H9 (cell line): ENCODE results near the gene PLEKHF1. TPM values are rescaled to one million over a fixed set of nuclear protein-coding genes. Genes with fewer than 3 reads are reported as not detected.

ENCODE experiments used
- DNase-seq: peaks from one replicate; pipeline ENCODE4 v3.0.0-alpha.2; 2017
- H2AFZ ChIP-seq: one replicate; pipeline ENCODE4 v1.6.1; 2013; ENCODE audit warnings: mild to moderate bottlenecking, low read length, control low read depth, moderate library complexity
- H2AK5ac ChIP-seq: 2 replicates; pipeline ENCODE4 v1.6.1; 2013; ENCODE audit warnings: low read length, control low read depth, mixed read lengths; ENCODE audit not compliant: insufficient read length
- H2BK120ac ChIP-seq: one replicate; pipeline ENCODE4 v1.6.1; 2013; ENCODE audit warnings: low read depth, mild to moderate bottlenecking, low read length, control low read depth, inconsistent platforms; ENCODE audit not compliant: poor library complexity, severe bottlenecking
- H2BK12ac ChIP-seq: 2 replicates; pipeline ENCODE4 v1.6.1; 2013; ENCODE audit warnings: low read length, control low read depth, mixed read lengths, low read depth; ENCODE audit not compliant: insufficient read length
- H2BK15ac ChIP-seq: 2 replicates; pipeline ENCODE4 v1.6.1; 2013; ENCODE audit warnings: low read depth, low read length, control low read depth
- H2BK20ac ChIP-seq: one replicate; pipeline ENCODE4 v1.6.1; 2013; ENCODE audit warnings: low read depth, mild to moderate bottlenecking, low read length, control low read depth, inconsistent platforms; ENCODE audit not compliant: poor library complexity, severe bottlenecking
- H2BK5ac ChIP-seq: 2 replicates; pipeline ENCODE4 v1.6.1; 2013; ENCODE audit warnings: low read length, control low read depth, mixed read lengths; ENCODE audit not compliant: insufficient read length
- H3K14ac ChIP-seq: 2 replicates; pipeline ENCODE4 v1.6.1; 2013; ENCODE audit warnings: low read length, control low read depth; ENCODE audit not compliant: insufficient read depth
- H3K18ac ChIP-seq: 2 replicates; pipeline ENCODE4 v1.6.1; 2013; ENCODE audit warnings: low read depth, mild to moderate bottlenecking, mixed read lengths, low read length, control low read depth; ENCODE audit not compliant: insufficient read length
- H3K23ac ChIP-seq: 2 replicates; pipeline ENCODE4 v1.6.1; 2013; ENCODE audit warnings: low read length, control low read depth, mixed read lengths, low read depth; ENCODE audit not compliant: insufficient read length
- H3K23me2 ChIP-seq: 2 replicates; pipeline ENCODE4 v1.6.1; 2013; ENCODE audit warnings: low read depth, mild to moderate bottlenecking, mixed read lengths, low read length, control low read depth; ENCODE audit not compliant: insufficient read length, poor library complexity, severe bottlenecking
- H3K27ac ChIP-seq: 2 replicates; pipeline ENCODE4 v1.5.1; 2013; ENCODE audit warnings: low read length, control low read depth, mixed read lengths, low read depth; ENCODE audit not compliant: insufficient read length
- H3K27me3 ChIP-seq: 2 replicates; pipeline ENCODE4 v1.6.1; 2013; ENCODE audit warnings: low read length, control low read depth, inconsistent platforms; ENCODE audit not compliant: insufficient read depth
- H3K4ac ChIP-seq: 2 replicates; pipeline ENCODE4 v1.6.1; 2013; ENCODE audit warnings: low read depth, mild to moderate bottlenecking, control low read depth, inconsistent platforms, low read length, moderate library complexity
- H3K4me1 ChIP-seq: 2 replicates; pipeline ENCODE4 v1.6.1; 2013; ENCODE audit warnings: low read length, control low read depth, inconsistent platforms; ENCODE audit not compliant: insufficient read depth
- H3K4me2 ChIP-seq: 2 replicates; pipeline ENCODE4 v1.6.1; 2013; ENCODE audit warnings: low read length, control low read depth, mixed read lengths; ENCODE audit not compliant: insufficient read length, insufficient read depth
- H3K56ac ChIP-seq: 2 replicates; pipeline ENCODE4 v1.6.1; 2013; ENCODE audit warnings: low read depth, mild to moderate bottlenecking, mixed read lengths, low read length, control low read depth; ENCODE audit not compliant: insufficient read length
- H3K79me1 ChIP-seq: 2 replicates; pipeline ENCODE4 v1.6.1; 2013; ENCODE audit warnings: low read depth, mild to moderate bottlenecking, moderate library complexity, low read length, control low read depth, inconsistent platforms; ENCODE audit not compliant: insufficient read depth, poor library complexity, severe bottlenecking
- H3K79me2 ChIP-seq: 2 replicates; pipeline ENCODE4 v1.6.1; 2013; ENCODE audit warnings: low read length, control low read depth, inconsistent platforms; ENCODE audit not compliant: insufficient read depth
- H3K9ac ChIP-seq: 2 replicates; pipeline ENCODE4 v1.6.1; 2013; ENCODE audit warnings: low read length, control low read depth, mixed read lengths; ENCODE audit not compliant: insufficient read length; ENCODE audit errors: extremely low read depth
- H3K9me3 ChIP-seq: one replicate; pipeline ENCODE4 v1.6.1; 2013; ENCODE audit warnings: low read depth, low read length, inconsistent platforms; ENCODE audit not compliant: control insufficient read depth
- H3T11ph ChIP-seq: one replicate; pipeline ENCODE4 v1.6.1; 2013; ENCODE audit warnings: mild to moderate bottlenecking, low read length, control low read depth, inconsistent platforms
- H4K20me1 ChIP-seq: one replicate; pipeline ENCODE4 v1.6.1; 2013; ENCODE audit not compliant: control insufficient read depth, insufficient read length, insufficient read depth
- H4K5ac ChIP-seq: 2 replicates; pipeline ENCODE4 v1.6.1; 2013; ENCODE audit warnings: low read depth, mild to moderate bottlenecking, mixed read lengths, low read length, control low read depth; ENCODE audit not compliant: insufficient read length
- H4K8ac ChIP-seq: replicated peaks from 2 replicates; pipeline ENCODE4 v1.6.1; 2013; ENCODE audit warnings: low read length, control low read depth, mixed read lengths, low read depth; ENCODE audit not compliant: insufficient read length
- H4K91ac ChIP-seq: 2 replicates; pipeline ENCODE4 v1.6.1; 2013; ENCODE audit warnings: low read depth, mild to moderate bottlenecking, moderate library complexity, mixed read lengths, low read length, control low read depth; ENCODE audit not compliant: insufficient read length
- H3K27ac Mint-ChIP-seq, 3 experiments: 2 replicates in 2 of 3; 3 replicates in 1 of 3; pipeline ENCODE4 v1.8.0; 2020 to 2021; ENCODE audit warnings: mixed read lengths in 3 of 3, mild to moderate bottlenecking in 1 of 3, moderate library complexity in 1 of 3
- H3K27me3 Mint-ChIP-seq: 2 replicates; pipeline ENCODE4 v1.8.0; 2021; ENCODE audit warnings: low read depth, mild to moderate bottlenecking, moderate library complexity, mixed read lengths
- H3K36me3 Mint-ChIP-seq, 3 experiments: 2 replicates in 2 of 3; 3 replicates in 1 of 3; pipeline ENCODE4 v1.8.0; 2020 to 2021; ENCODE audit warnings: low read depth in 3 of 3, mixed read lengths in 3 of 3; ENCODE audit not compliant: insufficient read depth in 1 of 3
- H3K4me1 Mint-ChIP-seq, 2 experiments: 2 replicates each; pipeline ENCODE4 v1.8.0; 2020; ENCODE audit warnings: mixed read lengths in 2 of 2
- H3K4me3 Mint-ChIP-seq, 2 experiments: 2 replicates in 1 of 2; 3 replicates in 1 of 2; pipeline ENCODE4 v1.8.0; 2020 to 2021; ENCODE audit warnings: mild to moderate bottlenecking in 2 of 2, mixed read lengths in 2 of 2, moderate library complexity in 1 of 2
- H3K9me3 Mint-ChIP-seq, 2 experiments: 2 replicates in 1 of 2; 3 replicates in 1 of 2; pipeline ENCODE4 v1.8.0; 2020; ENCODE audit warnings: mild to moderate bottlenecking in 2 of 2, mixed read lengths in 2 of 2, moderate library complexity in 1 of 2
- CTCF ChIP-seq: fragments of 200-600 bp; sonication (generic); conservative IDR thresholded peaks from 3 replicates; pipeline ENCODE4 v1.8.0; 2021; ENCODE audit warnings: antibody characterized with exemption, mild to moderate bottlenecking
- WGBS: extraction: QIAGEN DNeasy Blood & Tissue Kit; methylation state at CpG from one replicate; pipeline ENCODE4 v1.1.7; 2013; ENCODE audit warnings: missing lambda C conversion rate, low lambda C conversion rate, mixed read lengths; ENCODE audit not compliant: insufficient read length; ENCODE audit errors: extremely low coverage; 5-methylcytosine and 5-hydroxymethylcytosine counted together
- total RNA-seq: library from RNA; stranded (reverse); gene quantifications from 2 replicates; pipeline ENCODE4 v1.2.1, GENCODE V29; 2021

The PLEKHF1 gene
- total RNA-seq, 1 experiment from 2014 or later: 4.9 TPM

GRCh38 chr19:29680447-29680846 lies 15.2 kb downstream of the PLEKHF1 start:
- Histone ChIP-seq H3K9ac (no peak overlapping the region), H4K8ac (no peak overlapping the region)

More at GRCh38 chr19:29680447-29680846, 15.2 kb downstream of the PLEKHF1 start:
- Histone ChIP-seq H3K79me2 (no peaks in the 10 kb centered on the region), H2BK20ac (no peak overlapping the region), H4K5ac (no peak overlapping the region), H3K23me2 (no peaks in the 10 kb centered on the region), H3K4me2 (no peak overlapping the region), H2BK12ac (no peak overlapping the region), H3K18ac (no peak overlapping the region), H4K91ac (no peak overlapping the region), H3K4me1 (no peaks in the 10 kb centered on the region), H2AFZ (no peak overlapping the region), H3K23ac (no peak overlapping the region), H3K27me3 (no peaks in the 10 kb centered on the region), H4K20me1 (no peaks in the 10 kb centered on the region), H3K9me3 (no peaks in the 10 kb centered on the region), H2BK15ac (no peak overlapping the region), H2BK5ac (no peak overlapping the region), H3K4ac (no peak overlapping the region; the same call in 1 of the 2 replicates), H2BK120ac (no peak overlapping the region), H3K79me1 (no peaks in the 10 kb centered on the region), H2AK5ac (no peak overlapping the region), H3K27ac (no peak overlapping the region), H3T11ph (no peak overlapping the region), H3K14ac (no peak overlapping the region), H3K56ac (no peak overlapping the region)
- no peak for TF ChIP-seq CTCF
- Mint-ChIP-seq H3K36me3 (peaks cover 0 to 3% (median 0%) of the 10 kb centered on the region in 3 experiments; a peak in 1 of 7 replicates), H3K27me3 (no peaks in the 10 kb centered on the region), H3K9me3 (no peaks in the 10 kb centered on the region), H3K4me1 (peaks cover 8 to 11% of the 10 kb centered on the region in 2 experiments), H3K4me3 (no peak overlapping the region), H3K27ac (no peak overlapping the region)
- DNase-seq: no peak
- WGBS: no CpG with 5 or more reads among the region's 12 CpGs
